ENCODE measurements around the gene IRAK1. TPM values are rescaled to one million over a fixed set of nuclear protein-coding genes. Genes with fewer than 3 reads are reported as not detected.

Gene IRAK1
- polyA plus RNA-seq, 1 of the 3 experiments (the other 2 are of a cell fraction), result 68.5 TPM

DNA sequence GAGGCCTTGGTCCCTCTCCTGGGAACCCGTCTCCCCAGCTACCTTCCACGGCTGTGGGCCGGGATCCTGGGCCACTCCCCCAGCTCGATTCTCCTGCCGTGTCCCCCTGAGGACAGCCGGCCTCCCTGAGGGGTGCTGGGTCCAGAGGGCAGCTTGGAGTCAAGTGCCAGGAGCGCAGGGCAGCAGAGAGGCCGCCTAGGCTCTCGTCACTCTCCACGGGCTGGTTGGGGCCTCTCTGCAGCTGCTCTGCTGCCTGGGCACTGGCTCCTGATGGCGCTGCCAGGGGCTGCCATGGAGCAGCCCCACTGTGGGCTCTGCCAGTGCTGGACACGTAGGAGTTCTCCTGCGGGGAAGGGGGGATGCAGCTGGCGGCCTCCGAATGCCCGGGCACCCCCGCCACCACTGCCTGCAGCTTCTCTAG, 6.7 kb downstream of the IRAK1 start:
- Histone ChIP-seq H3K4me3 (ENCODE audit: low read depth in 2 of 2, low read length in 1 of 2) (no peak overlapping the region), H4K20me1 (ENCODE audit: insufficient read depth) (peaks cover 4% of the 10 kb centered on the region; the same call in 1 of the 2 replicates), H3K27me3 (ENCODE audit: insufficient read depth) (no peaks in the 10 kb centered on the region), H3K4me2 (no peak overlapping the region), H3K27ac (ENCODE audit: low read depth in 2 of 2, low read length in 1 of 2) (no peak overlapping the region), H3K79me2 (ENCODE audit: insufficient read depth) (peaks cover 11% of the 10 kb centered on the region; the same call in 1 of the 2 replicates), H3K36me3 (replicated peaks in 1 of 2; ENCODE audit: control insufficient read depth in 1 of 2, insufficient read depth in 2 of 2, low read length in 1 of 2) (peaks cover 0 to 26% of the 10 kb centered on the region in 2 experiments), H3F3A (replicated peaks; ENCODE audit: insufficient read depth) (no peaks in the 10 kb centered on the region), H3K4me1 (ENCODE audit: control insufficient read depth in 1 of 2, insufficient read depth in 2 of 2, low read depth in 1 of 2, low read length in 1 of 2) (peaks cover 0 to under 1% of the 10 kb centered on the region in 2 experiments; a peak in 1 of 4 replicates), H3K9me2 (no peaks in the 10 kb centered on the region), H3K9ac (no peak overlapping the region), H2AFZ (ENCODE audit: low read depth) (no peak overlapping the region), H3K9me3 (no peaks in the 10 kb centered on the region)
- no peak for DNase-seq
- WGBS (ENCODE audit: low lambda C conversion rate), result 77% methylated on average over 4 of the region's 17 CpGs
- CTCF ChIA-PET, result interaction anchor here (1.0 to 5.5 kb wide), 30 partner anchors 8 to 523 kb away, joined by 3 to 94 read pairs (median 4); partner anchors contain the start of genes MECP2 and PLXNB3
- POLR2A ChIA-PET, result no interaction called here
- TF ChIP-seq MEF2A (IDR thresholded peaks at IDR 0.05; ENCODE audit: borderline replicate concordance, low read depth) (no peak), EP300 (IDR thresholded peaks at IDR 0.05; ENCODE audit: borderline replicate concordance in 1 of 2, low read depth in 1 of 2, low read length in 1 of 2) (no peak), NFIC (IDR thresholded peaks at IDR 0.05; ENCODE audit: borderline replicate concordance) (no peak), CHD2 (IDR thresholded peaks at IDR 0.05; ENCODE audit: low read length, partially characterized antibody) (no peak), TAF1 (IDR thresholded peaks at IDR 0.05; ENCODE audit: borderline replicate concordance, low read depth, low read length) (no peak), MXI1 (IDR thresholded peaks at IDR 0.05; ENCODE audit: low read depth, low read length) (no peak)

DNA sequence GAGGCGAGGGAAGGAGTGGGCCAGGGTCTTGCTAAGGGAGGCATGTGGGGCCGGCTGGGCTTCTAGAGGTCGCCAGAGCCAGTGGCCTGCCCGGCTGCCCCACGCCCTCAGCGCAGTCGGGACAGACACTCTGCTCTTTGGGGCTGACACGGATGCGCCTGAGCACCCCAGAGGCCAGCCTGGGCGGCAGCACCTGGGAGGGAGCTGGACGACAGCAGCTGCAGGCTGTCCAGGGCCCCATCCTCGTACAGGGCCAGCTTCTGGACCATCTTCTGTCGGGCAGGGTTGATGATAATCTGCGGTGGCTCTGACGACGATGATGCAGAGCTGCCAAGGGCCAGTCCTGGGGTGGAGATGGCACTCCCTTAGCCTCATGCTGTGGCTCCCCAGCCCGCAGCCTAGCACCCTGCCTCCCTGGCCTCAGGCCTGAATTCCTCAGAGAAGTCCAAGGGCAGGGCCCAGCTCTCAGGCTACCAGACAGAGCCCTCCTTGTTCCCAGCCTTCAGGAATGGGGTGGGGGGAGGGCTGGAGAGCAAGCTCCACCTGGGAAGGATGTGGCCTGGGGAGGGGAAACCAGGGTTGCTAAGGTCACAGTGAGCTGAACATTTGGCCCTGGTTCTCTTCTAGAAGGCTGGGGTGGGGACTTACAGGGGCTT, 7.2 kb downstream of the IRAK1 start:
- Histone ChIP-seq H3K79me2 (ENCODE audit: insufficient read depth) (peaks cover 7% of the 10 kb centered on the region; the same call in 1 of the 2 replicates), H2AFZ (ENCODE audit: low read depth) (no peak overlapping the region), H3K4me1 (ENCODE audit: control insufficient read depth in 1 of 2, insufficient read depth in 2 of 2, low read depth in 1 of 2, low read length in 1 of 2) (no peaks in the 10 kb centered on the region; a peak in 1 of 4 replicates), H3K27me3 (ENCODE audit: insufficient read depth) (no peaks in the 10 kb centered on the region), H3K27ac (ENCODE audit: low read depth in 2 of 2, low read length in 1 of 2) (no peak overlapping the region), H3F3A (replicated peaks; ENCODE audit: insufficient read depth) (no peaks in the 10 kb centered on the region), H3K9me3 (no peaks in the 10 kb centered on the region), H3K9me2 (no peaks in the 10 kb centered on the region), H4K20me1 (ENCODE audit: insufficient read depth) (peaks cover 4% of the 10 kb centered on the region; the same call in 1 of the 2 replicates), H3K4me2 (no peak overlapping the region), H3K36me3 (replicated peaks in 1 of 2; ENCODE audit: control insufficient read depth in 1 of 2, insufficient read depth in 2 of 2, low read length in 1 of 2) (peaks cover 0 to 24% of the 10 kb centered on the region in 2 experiments), H3K4me3 (ENCODE audit: low read depth in 2 of 2, low read length in 1 of 2) (no peak overlapping the region), H3K9ac (no peak overlapping the region)
- POLR2A ChIA-PET, result no interaction called here
- TF ChIP-seq FOXM1 (IDR thresholded peaks at IDR 0.05; ENCODE audit: low read depth), result no peak
- TF ChIP-seq, protein P1, sequence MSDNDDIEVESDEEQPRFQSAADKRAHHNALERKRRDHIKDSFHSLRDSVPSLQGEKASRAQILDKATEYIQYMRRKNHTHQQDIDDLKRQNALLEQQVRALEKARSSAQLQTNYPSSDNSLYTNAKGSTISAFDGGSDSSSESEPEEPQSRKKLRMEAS (IDR thresholded peaks at IDR 0.05; ENCODE audit: low read depth), result no peak
- TF ChIP-seq, protein P2, sequence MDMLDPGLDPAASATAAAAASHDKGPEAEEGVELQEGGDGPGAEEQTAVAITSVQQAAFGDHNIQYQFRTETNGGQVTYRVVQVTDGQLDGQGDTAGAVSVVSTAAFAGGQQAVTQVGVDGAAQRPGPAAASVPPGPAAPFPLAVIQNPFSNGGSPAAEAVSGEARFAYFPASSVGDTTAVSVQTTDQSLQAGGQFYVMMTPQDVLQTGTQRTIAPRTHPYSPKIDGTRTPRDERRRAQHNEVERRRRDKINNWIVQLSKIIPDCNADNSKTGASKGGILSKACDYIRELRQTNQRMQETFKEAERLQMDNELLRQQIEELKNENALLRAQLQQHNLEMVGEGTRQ (IDR thresholded peaks at IDR 0.05; ENCODE audit: borderline replicate concordance, low read depth, low read length), result no peak
- no peak for TF ChIP-seq EP300 (IDR thresholded peaks at IDR 0.05; ENCODE audit: borderline replicate concordance in 1 of 2, low read depth in 1 of 2, low read length in 1 of 2)
- TF ChIP-seq RXRA (IDR thresholded peaks at IDR 0.05; ENCODE audit: borderline replicate concordance, low read depth), result no peak
- TF ChIP-seq, protein P3, sequence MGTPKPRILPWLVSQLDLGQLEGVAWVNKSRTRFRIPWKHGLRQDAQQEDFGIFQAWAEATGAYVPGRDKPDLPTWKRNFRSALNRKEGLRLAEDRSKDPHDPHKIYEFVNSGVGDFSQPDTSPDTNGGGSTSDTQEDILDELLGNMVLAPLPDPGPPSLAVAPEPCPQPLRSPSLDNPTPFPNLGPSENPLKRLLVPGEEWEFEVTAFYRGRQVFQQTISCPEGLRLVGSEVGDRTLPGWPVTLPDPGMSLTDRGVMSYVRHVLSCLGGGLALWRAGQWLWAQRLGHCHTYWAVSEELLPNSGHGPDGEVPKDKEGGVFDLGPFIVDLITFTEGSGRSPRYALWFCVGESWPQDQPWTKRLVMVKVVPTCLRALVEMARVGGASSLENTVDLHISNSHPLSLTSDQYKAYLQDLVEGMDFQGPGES (IDR thresholded peaks at IDR 0.05; ENCODE audit: low read depth, low read length), result no peak
- TF ChIP-seq MEF2A (IDR thresholded peaks at IDR 0.05; ENCODE audit: borderline replicate concordance, low read depth), result no peak
- TF ChIP-seq MXI1 (IDR thresholded peaks at IDR 0.05; ENCODE audit: low read depth, low read length), result no peak
- no peak for DNase-seq
- WGBS (ENCODE audit: low lambda C conversion rate), result 69% methylated on average over 4 of the region's 17 CpGs
- CTCF ChIA-PET, result interaction anchor here (1.0 to 5.5 kb wide), 25 partner anchors 8 to 523 kb away, joined by 3 to 94 read pairs (median 6); partner anchors contain the start of genes MECP2 and PLXNB3
